ENCODE results near the gene SNORC. TPM values are rescaled to one million over a fixed set of nuclear protein-coding genes. Genes with fewer than 3 reads are reported as not detected.

The SNORC gene
- total RNA-seq, 2 experiments from 2014 or later: 2.1 to 2.4 TPM

- no peak for TF ChIP-seq CTCF (IDR thresholded peaks at IDR 0.05)
- peak overlapping the region; percentile 46 for H3K4me3 Mint-ChIP-seq
- CTCF ChIA-PET: no interaction called here
Measured at GRCh38 chr2:232926431-232926939, 56.4 kb downstream of the SNORC start.

GRCh38 chr2:232927032-232927792 is 57.1 kb downstream of the SNORC start:
- TF ChIP-seq CTCF (IDR thresholded peaks at IDR 0.05): no peak
- Mint-ChIP-seq H3K4me1 (ENCODE audit: low read depth) (peaks cover 8% of the 10 kb centered on the region), H3K4me3 (peak overlapping the region; percentile 46), H3K27me3 (peaks cover 61% of the 10 kb centered on the region), H3K9me3 (peaks cover 4% of the 10 kb centered on the region), H3K36me3 (ENCODE audit: low read depth) (no peaks in the 10 kb centered on the region), H3K27ac (no peak overlapping the region)
- ChIA-PET POLR2A (no interaction called here), CTCF (no interaction called here)
- ATAC-seq (no peak), DNase-seq (no peak)
- intact Hi-C loops (cut with micrococcal nuclease): no loop called here

More at GRCh38 chr2:232926431-232926939, 56.4 kb downstream of the SNORC start:
- DNase-seq (no peak), ATAC-seq (no peak)
- Mint-ChIP-seq H3K27ac (no peak overlapping the region), H3K27me3 (peaks cover 57% of the 10 kb centered on the region), H3K36me3 (ENCODE audit: low read depth) (no peaks in the 10 kb centered on the region), H3K9me3 (peaks cover 4% of the 10 kb centered on the region), H3K4me1 (ENCODE audit: low read depth) (peaks cover 8% of the 10 kb centered on the region)
- POLR2A ChIA-PET: no interaction called here
- intact Hi-C loops (cut with micrococcal nuclease): no loop called here

- intact Hi-C loops (cut with micrococcal nuclease): no loop called here
- TF ChIP-seq CTCF (IDR thresholded peaks at IDR 0.05): no peak
- ATAC-seq (peak; percentile 41), DNase-seq (no peak)
- Mint-ChIP-seq H3K9me3 (peaks cover 4% of the 10 kb centered on the region), H3K27ac (no peak overlapping the region), H3K27me3 (peaks cover 60% of the 10 kb centered on the region), H3K4me3 (no peak overlapping the region), H3K36me3 (ENCODE audit: low read depth) (no peaks in the 10 kb centered on the region), H3K4me1 (ENCODE audit: low read depth) (peaks cover 8% of the 10 kb centered on the region)
- ChIA-PET CTCF (no interaction called here), POLR2A (no interaction called here)
Measured at GRCh38 chr2:232927793-232928550, 57.9 kb downstream of the SNORC start.

Other genes starting within 250 kb of the SNORC start
- gene EFHD1, start 236.7 kb upstream of the SNORC start, total RNA-seq: 1 to 10 TPM in 1 of 2 experiments, under 1 TPM in 1; 0.70 to 1.2 TPM
- 10 to 100 TPM; 49.7 to 52.5 TPM for gene GIGYF2, start 172.9 kb upstream of the SNORC start, total RNA-seq
- gene KCNJ13, start 93.7 kb upstream of the SNORC start, total RNA-seq: not detected
- gene NGEF, start 143.0 kb downstream of the SNORC start, total RNA-seq: under 1 TPM in 1 of 2 experiments, not detected in 1; 0.63 TPM
- not detected for gene NEU2, start 162.4 kb downstream of the SNORC start, total RNA-seq
- gene INPP5D, start 190.1 kb downstream of the SNORC start, total RNA-seq: 10 to 100 TPM; 38.6 to 40.2 TPM

Measured in activated CD8-positive, alpha-beta T cell treated with anti-CD3 and anti-CD28 coated beads for 36 hours (primary cell).